Stimulated activated memory B cell treated with anti-CD40 and anti-IgM and Interleukin-4, amounts not matched to agents 10 μg/mL and 1 μg/mL and 100 μg/mL, for 72 hours (primary cell): ENCODE results near the gene UPF1.
A peak's percentile ranks its signal among the peaks of the same experiment; 100 is the strongest.
"Not testable (repeated sequence)": the region's sequence is repeated elsewhere in the genome, so short reads cannot be mapped to it uniquely, and the experiment has no call there.

ENCODE experiments used
- ATAC-seq: fragments of 150-1000 bp; cut with Tn5 transposase; 2 replicates; pipeline ENCODE4 v1.10.0; 2021
- H3K27ac Mint-ChIP-seq: one replicate; pipeline ENCODE4 v1.8.0; 2022; ENCODE audit warnings: mild to moderate bottlenecking, mixed read lengths
- H3K27me3 Mint-ChIP-seq: one replicate; pipeline ENCODE4 v1.8.0; 2022; ENCODE audit warnings: mixed read lengths
- H3K36me3 Mint-ChIP-seq: one replicate; pipeline ENCODE4 v1.8.0; 2022; ENCODE audit warnings: mixed read lengths
- H3K4me1 Mint-ChIP-seq: one replicate; pipeline ENCODE4 v1.8.0; 2022; ENCODE audit warnings: mixed read lengths
- H3K4me3 Mint-ChIP-seq: one replicate; pipeline ENCODE4 v1.8.0; 2022; ENCODE audit warnings: mild to moderate bottlenecking, moderate library complexity, mixed read lengths
- H3K9me3 Mint-ChIP-seq: one replicate; pipeline ENCODE4 v1.8.0; 2022; ENCODE audit warnings: mixed read lengths

Gene UPF1

DNA sequence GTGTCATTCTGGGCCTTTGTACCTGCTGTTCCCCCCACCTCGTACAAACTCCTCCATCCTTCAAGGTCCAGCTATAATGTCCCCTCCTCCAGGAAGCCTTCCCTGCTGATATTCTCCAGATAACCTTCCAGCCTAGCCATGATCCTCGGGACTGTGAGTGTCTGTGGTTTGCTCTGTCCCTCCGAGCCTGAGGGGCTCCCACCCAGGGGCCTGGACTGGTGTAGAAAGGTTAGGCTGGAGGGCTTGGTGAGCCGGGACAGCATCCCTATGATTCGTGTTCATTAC is 37.8 kb upstream of the UPF1 start:
- Mint-ChIP-seq H3K4me1 (peaks cover 20% of the 10 kb centered on the region), H3K27ac (no peak overlapping the region), H3K36me3 (no peaks in the 10 kb centered on the region), H3K27me3 (peaks cover 45% of the 10 kb centered on the region), H3K9me3 (no peaks in the 10 kb centered on the region), H3K4me3 (no peak overlapping the region)
- no peak for ATAC-seq

DNA sequence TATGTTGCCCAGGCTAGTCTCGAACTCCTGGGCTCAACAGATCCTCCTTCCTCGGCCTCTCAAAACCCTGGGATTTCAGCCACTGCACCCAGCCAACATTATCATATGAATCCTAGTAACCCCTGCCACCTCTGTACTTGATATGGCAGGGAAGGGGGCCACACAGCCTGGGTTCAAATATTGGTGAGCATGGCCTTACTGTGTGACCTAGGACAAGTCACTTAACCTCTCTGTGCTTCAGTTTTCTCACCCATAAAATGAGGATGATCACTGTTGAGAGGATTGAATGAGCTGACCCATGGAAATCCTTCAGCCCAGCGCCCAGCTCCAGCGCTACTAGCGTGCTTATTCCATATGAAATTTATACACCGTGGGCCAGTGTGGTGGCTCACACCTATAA is 37.1 kb upstream of the UPF1 start:
- Mint-ChIP-seq H3K36me3 (no peaks in the 10 kb centered on the region), H3K27ac (no peak overlapping the region), H3K9me3 (no peaks in the 10 kb centered on the region), H3K27me3 (peaks cover 37% of the 10 kb centered on the region), H3K4me3 (no peak overlapping the region), H3K4me1 (peaks cover 13% of the 10 kb centered on the region)
- no peak for ATAC-seq

DNA sequence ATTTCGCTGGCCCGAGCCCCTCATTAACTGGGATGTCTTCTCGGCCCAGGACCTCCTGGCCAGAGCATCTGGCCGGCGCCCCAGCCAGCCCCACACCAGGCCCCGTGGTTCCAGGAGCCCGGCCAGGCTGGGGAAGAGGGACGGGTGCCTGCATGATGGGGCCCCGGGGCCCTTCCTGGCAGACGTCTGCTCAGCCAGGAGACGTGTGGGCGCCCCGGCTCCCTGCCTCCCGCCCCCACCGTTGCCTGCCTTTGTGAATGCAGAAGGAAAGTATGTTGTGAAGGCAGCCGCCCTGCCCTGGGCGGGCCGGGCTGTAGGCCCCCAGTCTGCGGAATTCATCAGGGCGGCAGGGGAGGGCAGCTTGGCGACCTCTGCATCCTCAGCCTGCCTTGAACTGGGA is 36.2 kb upstream of the UPF1 start:
- no peaks in the 10 kb centered on the region for H3K36me3 Mint-ChIP-seq
- no peaks in the 10 kb centered on the region for H3K9me3 Mint-ChIP-seq
- peaks cover 6% of the 10 kb centered on the region for H3K4me1 Mint-ChIP-seq
- H3K27ac Mint-ChIP-seq = no peak overlapping the region
- ATAC-seq = peak; percentile 42
- H3K27me3 Mint-ChIP-seq = peaks cover 29% of the 10 kb centered on the region
- no peak overlapping the region for H3K4me3 Mint-ChIP-seq

DNA sequence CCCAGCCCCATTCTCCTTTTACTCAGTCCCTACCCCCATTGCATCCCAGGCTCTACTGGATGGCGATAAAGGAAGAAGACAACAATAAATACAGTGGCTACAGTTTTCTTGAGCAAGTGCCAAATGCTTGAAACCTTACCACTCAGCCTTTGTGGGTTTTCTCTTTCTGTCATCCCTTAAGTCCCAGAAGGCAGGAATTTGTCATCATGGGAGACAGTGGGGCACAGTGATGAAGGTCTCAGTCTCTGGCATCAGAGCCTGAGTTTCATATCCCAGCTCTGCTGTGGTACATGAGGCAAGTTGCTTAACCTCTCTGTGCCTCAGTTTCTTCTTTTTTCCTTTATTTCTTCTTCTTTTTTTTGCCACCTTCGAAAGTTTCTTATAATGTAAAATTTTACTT is 35.5 kb upstream of the UPF1 start:
- no peaks in the 10 kb centered on the region for H3K9me3 Mint-ChIP-seq
- H3K4me1 Mint-ChIP-seq = no peaks in the 10 kb centered on the region
- H3K4me3 Mint-ChIP-seq = no peak overlapping the region
- no peaks in the 10 kb centered on the region for H3K36me3 Mint-ChIP-seq
- peaks cover 22% of the 10 kb centered on the region for H3K27me3 Mint-ChIP-seq
- no peak for ATAC-seq
- no peak overlapping the region for H3K27ac Mint-ChIP-seq

DNA sequence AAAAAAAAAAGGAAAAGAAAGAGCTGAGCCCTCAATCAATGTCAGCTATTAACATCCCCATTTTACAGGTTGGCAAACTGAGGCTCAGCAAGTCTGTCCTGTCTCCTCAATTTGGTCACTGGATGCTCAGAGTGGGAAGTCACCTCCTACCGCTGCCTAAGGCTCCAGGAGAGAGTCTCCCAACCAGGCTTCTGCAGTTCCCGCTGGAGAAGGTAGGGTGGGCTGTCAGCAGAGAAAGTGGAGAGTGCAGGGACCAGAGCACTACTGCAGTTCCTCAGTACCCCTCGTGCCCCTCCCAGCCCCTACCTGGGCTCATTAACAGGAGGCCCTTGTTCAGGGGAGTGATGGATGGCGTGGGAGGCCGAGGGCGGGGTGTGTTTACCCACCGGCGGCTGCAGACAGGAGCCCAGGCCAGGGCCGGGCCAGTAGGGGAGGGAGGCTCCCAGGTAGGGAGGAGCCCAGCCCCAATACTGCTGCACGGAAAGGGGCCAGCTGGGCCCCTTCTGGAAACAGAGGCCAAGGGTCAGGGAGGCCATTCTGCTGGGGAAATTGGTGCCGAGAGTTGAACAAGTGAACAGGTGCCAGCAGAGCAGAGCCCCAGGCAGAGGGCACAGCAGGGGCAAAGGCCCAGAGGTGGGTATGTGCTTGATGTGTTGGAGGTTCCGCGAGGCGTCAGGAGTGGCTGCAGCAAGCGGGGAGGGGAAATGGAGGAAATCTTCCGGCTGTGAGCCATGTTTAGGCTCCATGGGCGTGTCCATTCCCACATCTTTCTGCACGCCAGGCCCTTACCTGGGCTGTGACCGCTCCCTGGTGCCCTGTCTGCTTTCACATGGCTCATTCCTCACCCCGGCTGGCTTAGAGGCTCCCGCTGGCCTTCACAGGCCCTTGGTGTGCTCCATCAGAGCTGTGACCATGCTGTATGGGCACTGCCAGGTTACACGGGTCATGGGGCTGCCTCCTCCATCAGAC is 33.1 kb upstream of the UPF1 start:
- no peak overlapping the region for H3K4me3 Mint-ChIP-seq
- H3K27ac Mint-ChIP-seq = no peak overlapping the region
- peaks cover 18% of the 10 kb centered on the region for H3K27me3 Mint-ChIP-seq
- no peak for ATAC-seq
- H3K9me3 Mint-ChIP-seq = no peaks in the 10 kb centered on the region
- no peaks in the 10 kb centered on the region for H3K36me3 Mint-ChIP-seq
- H3K4me1 Mint-ChIP-seq = no peaks in the 10 kb centered on the region

DNA sequence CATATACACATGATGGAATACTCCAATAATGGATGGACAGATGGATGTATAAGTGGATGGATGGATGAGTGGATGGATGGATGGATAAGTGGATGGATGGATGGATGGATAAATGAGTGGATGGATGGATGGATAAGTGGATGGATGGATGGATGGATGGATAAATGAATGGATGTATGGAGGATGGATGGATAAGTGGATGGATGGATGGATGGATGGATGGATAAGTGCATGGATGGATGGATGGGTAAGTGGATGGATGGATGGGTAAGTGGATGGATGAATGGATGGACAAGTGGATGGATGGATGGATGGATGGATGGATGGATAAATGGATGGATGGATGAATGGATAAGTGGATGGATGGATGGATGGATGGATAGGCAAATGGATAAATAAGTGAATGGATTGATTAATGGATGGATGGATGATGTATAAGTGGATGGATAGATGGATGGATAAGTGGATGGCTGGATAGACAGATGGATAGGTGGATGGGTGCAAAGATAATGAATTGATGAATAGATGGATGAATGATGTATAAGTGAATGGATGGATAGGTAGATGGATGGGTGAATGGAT is 32.3 kb upstream of the UPF1 start:
- Mint-ChIP-seq H3K36me3 (no peaks in the 10 kb centered on the region), H3K9me3 (no peaks in the 10 kb centered on the region), H3K4me3 (no peak overlapping the region), H3K27me3 (peaks cover 16% of the 10 kb centered on the region), H3K27ac (no peak overlapping the region), H3K4me1 (no peaks in the 10 kb centered on the region)
- no peak for ATAC-seq

DNA sequence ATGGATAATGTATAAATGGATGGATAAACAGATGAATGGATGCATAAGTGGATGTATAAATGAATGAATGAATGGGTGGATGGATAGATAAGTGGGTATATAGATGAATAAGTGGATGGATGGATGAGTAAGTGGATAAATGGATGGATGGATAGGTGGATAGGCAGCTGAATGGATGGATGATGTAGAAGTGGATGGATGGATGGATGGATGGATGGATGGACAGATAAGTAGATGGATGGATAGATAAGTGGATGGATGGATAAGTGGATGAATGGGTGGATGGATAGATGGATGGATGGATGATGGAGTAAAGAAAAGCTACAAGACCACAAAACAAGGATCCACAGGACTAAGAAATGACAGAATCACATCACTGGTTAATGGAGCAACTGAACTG is 31.7 kb upstream of the UPF1 start:
- Mint-ChIP-seq H3K4me3 (no peak overlapping the region), H3K4me1 (no peaks in the 10 kb centered on the region), H3K27me3 (peaks cover 16% of the 10 kb centered on the region), H3K9me3 (no peaks in the 10 kb centered on the region), H3K36me3 (no peaks in the 10 kb centered on the region), H3K27ac (no peak overlapping the region)
- no peak for ATAC-seq

DNA sequence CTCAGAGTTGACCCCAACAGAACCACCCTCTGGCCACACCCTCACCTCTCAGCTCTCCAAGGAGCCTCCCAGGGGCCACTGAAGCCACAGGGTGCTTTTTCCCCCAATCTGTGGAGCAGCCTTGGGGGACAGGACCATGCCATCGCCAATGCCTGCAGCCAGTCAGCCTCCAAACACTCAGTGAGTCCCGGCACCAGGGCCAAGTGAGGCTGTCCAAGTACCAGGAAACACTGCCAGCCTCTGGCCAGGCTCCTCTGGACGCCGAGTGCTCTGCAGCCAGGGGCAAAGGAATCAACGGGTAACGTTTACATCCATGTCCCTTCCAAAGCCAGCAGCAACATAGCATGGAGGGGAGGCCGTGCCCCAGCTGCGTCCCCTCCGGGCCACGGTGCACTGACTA is 31.1 kb upstream of the UPF1 start:
- H3K4me1 Mint-ChIP-seq = no peaks in the 10 kb centered on the region
- ATAC-seq = no peak
- H3K36me3 Mint-ChIP-seq = no peaks in the 10 kb centered on the region
- peaks cover 16% of the 10 kb centered on the region for H3K27me3 Mint-ChIP-seq
- no peak overlapping the region for H3K4me3 Mint-ChIP-seq
- no peaks in the 10 kb centered on the region for H3K9me3 Mint-ChIP-seq
- no peak overlapping the region for H3K27ac Mint-ChIP-seq

DNA sequence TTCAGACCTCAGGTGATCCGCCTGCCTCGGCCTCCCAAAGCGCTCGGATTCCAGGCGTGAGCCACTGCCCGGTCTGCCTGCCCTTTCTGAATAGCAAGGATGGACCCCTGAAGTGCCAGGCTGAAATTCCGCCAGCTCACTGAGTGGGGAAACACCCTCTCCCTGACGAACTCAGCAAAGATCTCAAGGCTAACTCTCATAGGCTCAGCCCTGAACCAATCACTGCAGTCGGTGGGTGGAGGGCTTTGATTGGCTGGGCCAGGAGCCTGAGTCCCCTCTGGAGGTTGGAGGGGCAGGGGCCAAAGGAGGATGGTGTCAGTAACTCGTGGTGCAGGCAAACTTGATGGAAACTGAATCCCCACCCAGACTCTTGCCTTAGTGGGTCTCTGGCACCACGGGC is 29.4 kb upstream of the UPF1 start:
- Mint-ChIP-seq H3K27me3 (peaks cover 16% of the 10 kb centered on the region), H3K36me3 (no peaks in the 10 kb centered on the region), H3K27ac (no peak overlapping the region), H3K4me1 (no peaks in the 10 kb centered on the region), H3K9me3 (no peaks in the 10 kb centered on the region), H3K4me3 (no peak overlapping the region)
- ATAC-seq = no peak

DNA sequence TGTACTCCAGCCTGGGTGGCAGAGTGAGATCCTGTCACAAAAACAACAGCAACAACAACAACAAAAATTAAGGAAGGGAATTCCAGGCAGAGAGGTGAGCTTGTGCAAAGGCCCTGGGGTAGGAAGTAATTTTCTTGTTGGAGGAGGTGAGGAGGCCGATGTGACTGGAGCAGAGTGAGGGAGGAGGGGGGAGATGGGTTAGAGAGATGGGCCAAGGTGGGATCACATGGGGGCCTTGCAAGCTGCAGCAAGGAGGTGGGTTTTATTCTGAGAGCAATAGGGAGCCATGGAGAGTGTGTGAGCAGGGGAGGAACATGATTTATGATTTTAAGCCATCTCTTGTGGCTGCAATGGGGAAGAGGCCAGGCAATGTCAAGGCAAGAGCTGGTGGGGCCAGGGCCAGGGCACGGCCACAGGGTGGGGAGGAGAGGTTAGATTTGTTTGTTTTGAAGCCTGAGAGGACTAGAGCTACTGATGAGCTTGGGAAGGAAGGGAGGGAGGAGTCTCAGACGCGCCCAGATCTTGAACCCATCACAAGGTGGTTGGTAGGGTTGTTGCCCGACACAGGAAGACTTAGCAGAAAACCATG is 28.1 kb upstream of the UPF1 start:
- Mint-ChIP-seq H3K4me3 (no peak overlapping the region), H3K36me3 (no peaks in the 10 kb centered on the region), H3K4me1 (no peaks in the 10 kb centered on the region), H3K27ac (no peak overlapping the region), H3K9me3 (no peaks in the 10 kb centered on the region), H3K27me3 (peaks cover 27% of the 10 kb centered on the region)
- no peak for ATAC-seq

DNA sequence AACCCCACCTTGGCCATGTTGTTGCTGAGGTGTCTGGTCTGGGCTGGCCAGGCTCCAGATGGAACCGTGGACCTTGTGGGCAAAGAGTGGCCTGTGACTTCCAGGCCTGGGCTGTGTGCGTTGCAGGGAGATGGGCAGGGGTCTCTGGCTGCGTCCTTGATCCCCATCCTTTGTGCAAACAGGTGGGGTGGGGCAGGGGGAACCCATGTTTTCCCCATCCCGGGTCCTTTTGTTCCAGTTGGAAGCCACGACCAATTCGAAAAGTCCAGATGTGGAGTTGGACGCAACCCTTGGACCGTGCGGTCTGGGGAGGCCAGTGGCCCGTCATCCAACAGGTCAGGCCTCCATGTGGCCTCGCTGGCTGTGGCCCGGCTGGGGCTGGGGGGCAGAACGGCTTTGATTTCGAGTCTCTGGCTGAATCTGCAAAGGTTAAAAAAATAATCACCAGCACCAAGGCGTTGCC is 27.6 kb upstream of the UPF1 start:
- Mint-ChIP-seq H3K9me3 (no peaks in the 10 kb centered on the region), H3K27me3 (peaks cover 33% of the 10 kb centered on the region), H3K4me1 (no peaks in the 10 kb centered on the region), H3K27ac (no peak overlapping the region), H3K36me3 (no peaks in the 10 kb centered on the region), H3K4me3 (no peak overlapping the region)
- ATAC-seq = no peak

DNA sequence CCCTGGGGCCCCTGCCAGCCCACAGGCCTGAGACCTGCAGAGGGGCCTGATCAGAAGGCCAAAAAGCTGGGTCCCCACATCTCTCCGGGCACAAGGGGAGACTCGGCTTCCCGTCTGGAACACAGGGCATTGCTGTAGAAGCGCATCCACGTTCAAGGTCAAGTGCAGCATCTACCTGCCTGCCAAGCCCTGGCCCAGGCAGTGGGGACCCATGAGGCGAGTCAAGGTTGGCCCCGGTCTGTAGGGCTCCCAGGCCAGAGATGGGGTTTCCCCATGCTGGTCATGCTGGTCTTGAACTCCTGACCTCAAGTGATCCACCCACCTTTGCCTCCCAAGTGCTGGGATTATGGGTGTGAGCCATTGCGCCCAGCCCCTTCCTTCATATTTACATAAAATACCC is 27.1 kb upstream of the UPF1 start:
- Mint-ChIP-seq H3K27me3 (peaks cover 37% of the 10 kb centered on the region), H3K27ac (no peak overlapping the region), H3K4me3 (no peak overlapping the region), H3K36me3 (no peaks in the 10 kb centered on the region), H3K9me3 (no peaks in the 10 kb centered on the region), H3K4me1 (peaks cover 5% of the 10 kb centered on the region)
- ATAC-seq = no peak

DNA sequence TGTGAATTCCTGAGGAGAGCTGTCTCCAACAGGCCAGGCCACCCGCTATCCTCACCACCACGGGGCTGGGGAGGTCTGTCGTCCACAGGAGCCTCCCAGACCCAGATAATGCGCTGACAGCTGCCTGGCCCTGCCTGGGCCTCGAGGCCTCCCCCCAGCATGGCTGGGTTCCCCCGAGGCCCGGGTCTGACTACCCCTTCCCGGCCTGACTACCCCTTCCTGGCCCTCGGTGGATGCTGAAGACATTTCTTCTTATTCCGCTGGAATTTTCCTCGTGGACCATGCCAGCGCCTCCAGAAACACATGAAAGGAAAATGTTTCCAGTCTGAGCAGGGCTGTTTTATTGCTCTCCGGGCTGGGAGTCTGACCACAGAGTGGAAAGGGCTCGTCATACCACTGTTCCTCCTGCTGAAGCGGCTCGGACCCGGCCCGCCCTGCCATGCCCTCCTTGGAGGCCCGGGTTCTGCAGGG is 23.9 kb upstream of the UPF1 start:
- peaks cover 37% of the 10 kb centered on the region for H3K27me3 Mint-ChIP-seq
- H3K4me3 Mint-ChIP-seq = no peak overlapping the region
- H3K9me3 Mint-ChIP-seq = no peaks in the 10 kb centered on the region
- peak; percentile 20 for ATAC-seq
- no peaks in the 10 kb centered on the region for H3K36me3 Mint-ChIP-seq
- no peak overlapping the region for H3K27ac Mint-ChIP-seq
- H3K4me1 Mint-ChIP-seq = peaks cover 6% of the 10 kb centered on the region

DNA sequence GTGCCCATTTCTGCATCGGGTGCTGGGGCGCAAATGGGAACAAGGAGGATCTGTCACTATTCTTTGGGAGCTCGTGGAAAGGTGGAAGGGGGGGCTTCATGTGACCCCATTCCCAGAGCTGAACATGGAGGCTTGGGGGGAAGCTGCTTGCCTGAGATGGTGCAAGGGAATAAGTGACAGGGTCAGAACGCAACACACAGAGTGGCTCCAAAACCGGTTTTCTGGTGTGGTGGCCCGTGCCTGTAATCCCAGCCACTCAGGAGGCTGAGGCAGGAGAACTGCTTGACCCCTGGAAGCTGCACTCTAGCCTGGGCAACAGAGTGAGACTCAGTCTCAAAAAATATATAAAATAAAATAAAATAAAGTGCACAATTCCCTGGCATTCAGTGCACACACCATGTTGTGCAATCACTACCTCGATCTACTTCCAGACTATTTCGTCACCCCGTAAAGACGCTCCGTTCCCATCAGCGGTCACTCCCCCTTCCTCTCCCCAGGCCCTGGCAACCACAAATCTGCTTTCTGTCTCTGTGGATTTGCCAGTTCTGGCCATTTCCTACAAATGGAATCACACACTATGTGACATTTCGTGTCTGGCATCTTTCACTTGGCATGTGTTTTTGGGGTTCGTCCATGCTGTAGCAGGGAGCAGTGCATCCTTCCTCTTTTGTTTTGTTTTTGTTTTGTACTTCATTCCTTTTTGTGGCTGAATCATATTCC is 22.4 kb upstream of the UPF1 start:
- Mint-ChIP-seq H3K9me3 (no peaks in the 10 kb centered on the region), H3K4me1 (peaks cover 6% of the 10 kb centered on the region), H3K27me3 (peaks cover 37% of the 10 kb centered on the region), H3K4me3 (no peak overlapping the region), H3K27ac (no peak overlapping the region), H3K36me3 (no peaks in the 10 kb centered on the region)
- ATAC-seq = no peak

DNA sequence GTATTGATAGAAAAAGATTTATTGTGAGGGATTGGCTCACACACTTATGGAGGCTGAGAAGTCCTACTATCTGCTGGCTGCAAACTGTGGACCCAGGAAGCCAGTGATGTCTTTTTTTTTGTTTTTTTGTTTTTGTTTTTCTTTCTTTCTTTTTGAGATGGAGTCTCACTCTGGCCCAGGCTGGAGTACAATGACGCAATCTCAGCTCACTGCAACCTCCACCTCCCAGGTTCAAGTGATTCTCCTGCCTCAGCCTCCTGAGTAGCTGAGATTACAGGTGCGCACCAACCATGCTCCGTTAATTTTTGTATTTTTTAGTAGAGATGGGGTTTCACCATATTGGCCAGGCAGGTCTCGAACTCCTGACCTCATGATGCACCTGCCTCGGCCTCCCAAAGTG is 20.1 kb upstream of the UPF1 start:
- H3K27me3 Mint-ChIP-seq = peaks cover 41% of the 10 kb centered on the region
- H3K4me1 Mint-ChIP-seq, H3K4me3 Mint-ChIP-seq, H3K9me3 Mint-ChIP-seq, ATAC-seq, H3K36me3 Mint-ChIP-seq, H3K27ac Mint-ChIP-seq: not testable (repeated sequence)
